SK-N-SH treated with all-trans-retinoic acid at 6 μM for 48 hours (cell line): Measurements from ENCODE around the gene POU2AF3.

ENCODE experiments used
- ATAC-seq: fragments of 200-7000 bp; cut with Tn5 transposase; 3 replicates; pipeline ENCODE4 v1.9.1; 2020; ENCODE audit warnings: mild to moderate bottlenecking, moderate library complexity
- ARNTL ChIP-seq: fragments of 450-650 bp; formaldehyde crosslinking; IDR thresholded peaks from 2 replicates; pipeline ENCODE4 v1.5.0; 2020; ENCODE audit warnings: low read depth, mild to moderate bottlenecking, moderate library complexity, borderline replicate concordance
- BACH2 ChIP-seq: fragments of 250-450 bp; sonication (Bioruptor Pico); IDR thresholded peaks from 2 replicates; pipeline ENCODE4 v1.9.0; 2021; ENCODE audit warnings: mild to moderate bottlenecking, borderline replicate concordance
- CSDC2 ChIP-seq: fragments of 250-450 bp; sonication (Bioruptor Pico); IDR thresholded peaks from 2 replicates; pipeline ENCODE4 v1.5.0; 2020; ENCODE audit warnings: mild to moderate bottlenecking, moderate library complexity
- ESRRG ChIP-seq: fragments of 250-450 bp; sonication (Bioruptor Pico); IDR thresholded peaks from 2 replicates; pipeline ENCODE4 v1.6.1; 2021; ENCODE audit warnings: mild to moderate bottlenecking
- GLIS3 ChIP-seq: fragments of 250-450 bp; sonication (Bioruptor Pico); IDR thresholded peaks from 2 replicates; pipeline ENCODE4 v1.5.0; 2020; ENCODE audit warnings: mild to moderate bottlenecking, moderate library complexity
- ISL1 ChIP-seq: fragments of 250-450 bp; sonication (Bioruptor Pico); IDR thresholded peaks from 2 replicates; pipeline ENCODE4 v2.1.2; 2022; ENCODE audit warnings: mild to moderate bottlenecking, moderate library complexity
- OSR1 ChIP-seq: fragments of 250-450 bp; sonication (Bioruptor Pico); IDR thresholded peaks from 2 replicates; pipeline ENCODE4 v1.8.0; 2022; ENCODE audit warnings: moderate library complexity, mild to moderate bottlenecking, inconsistent platforms
- PPARA ChIP-seq: fragments of 250-450 bp; sonication (Bioruptor Pico); IDR thresholded peaks from 2 replicates; pipeline ENCODE4 v1.5.0; 2020; ENCODE audit warnings: mild to moderate bottlenecking, borderline replicate concordance
- RARB ChIP-seq: fragments of 250-450 bp; sonication (Bioruptor Pico); IDR thresholded peaks from 2 replicates; pipeline ENCODE4 v1.8.0; 2021; ENCODE audit warnings: mild to moderate bottlenecking, moderate library complexity
- SNAI2 ChIP-seq: fragments of 250-450 bp; sonication (Bioruptor Pico); IDR thresholded peaks from 2 replicates; pipeline ENCODE4 v1.5.0; 2020; ENCODE audit warnings: mild to moderate bottlenecking, moderate library complexity
- TCF4 ChIP-seq: fragments of 250-450 bp; sonication (Bioruptor Pico); IDR thresholded peaks from 2 replicates; pipeline ENCODE4 v1.8.0; 2021; ENCODE audit warnings: mild to moderate bottlenecking, moderate library complexity, borderline replicate concordance
- TOX ChIP-seq: fragments of 250-450 bp; sonication (Bioruptor Pico); IDR thresholded peaks from 2 replicates; pipeline ENCODE4 v1.8.0; 2021; ENCODE audit warnings: mild to moderate bottlenecking, moderate library complexity, borderline replicate concordance
- ZC3H10 ChIP-seq: fragments of 250-450 bp; sonication (Bioruptor Pico); IDR thresholded peaks from 2 replicates; pipeline ENCODE4 v1.5.1; 2021; ENCODE audit warnings: mild to moderate bottlenecking, moderate library complexity
- ZFP3 ChIP-seq: fragments of 250-450 bp; sonication (Bioruptor Pico); IDR thresholded peaks from 2 replicates; pipeline ENCODE4 v1.5.0; 2020; ENCODE audit warnings: mild to moderate bottlenecking, moderate library complexity
- ZFP30 ChIP-seq: fragments of 450-650 bp; formaldehyde crosslinking; IDR thresholded peaks from 2 replicates; pipeline ENCODE4 v1.5.0; 2022; ENCODE audit warnings: mild to moderate bottlenecking, moderate library complexity
- ZNF565 ChIP-seq: fragments of 450-650 bp; formaldehyde crosslinking; conservative IDR thresholded peaks from 2 replicates; pipeline ENCODE4 v1.5.0; 2020; ENCODE audit warnings: low read depth, mild to moderate bottlenecking, moderate library complexity
- ZNF70 ChIP-seq: fragments of 450-650 bp; formaldehyde crosslinking; IDR thresholded peaks from 2 replicates; pipeline ENCODE4 v1.5.0; 2020; ENCODE audit warnings: mild to moderate bottlenecking, moderate library complexity
- TF ChIP-seq, protein P1 (sequence below): fragments of 250-450 bp; sonication (Bioruptor Pico); IDR thresholded peaks from 2 replicates; pipeline ENCODE4 v1.5.1; 2021; ENCODE audit warnings: mild to moderate bottlenecking, moderate library complexity
- TF ChIP-seq, protein P2 (sequence below): fragments of 250-450 bp; sonication (Bioruptor Pico); IDR thresholded peaks from 2 replicates; pipeline ENCODE4 v1.8.0; 2020; ENCODE audit warnings: mild to moderate bottlenecking, moderate library complexity, borderline replicate concordance
- TF ChIP-seq, protein P3 (sequence below): fragments of 250-450 bp; sonication (Bioruptor Pico); IDR thresholded peaks from 2 replicates; pipeline ENCODE4 v1.5.0; 2020; ENCODE audit warnings: mild to moderate bottlenecking, moderate library complexity

Gene POU2AF3

DNA sequence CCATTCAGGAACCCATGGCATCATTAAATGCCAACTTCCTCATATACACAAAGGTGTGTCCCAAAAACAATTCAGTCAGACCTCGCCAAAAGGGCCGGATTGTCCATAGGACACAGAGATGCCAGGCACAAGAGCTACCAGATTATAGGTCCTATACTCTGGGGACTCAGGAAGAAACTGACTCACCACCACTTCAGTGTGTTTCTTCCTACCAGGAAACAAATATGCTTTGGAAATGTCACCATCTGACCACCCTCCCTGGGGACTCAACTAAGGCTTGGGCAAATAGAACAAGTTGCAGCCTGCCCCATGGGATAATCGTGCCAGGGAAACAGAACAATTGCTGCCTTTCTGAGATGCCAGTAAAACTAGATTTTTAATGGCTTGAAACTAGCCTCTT is 11.7 kb downstream of the POU2AF3 start (continued):
- TF ChIP-seq TOX (no peak), ARNTL (CRISPR knock-in tag) (no peak), GLIS3 (CRISPR knock-in tag) (no peak), RARB (CRISPR knock-in tag) (no peak), OSR1 (no peak), ESRRG (CRISPR knock-in tag) (no peak), ZNF70 (CRISPR knock-in tag) (no peak)
- TF ChIP-seq, protein P1, sequence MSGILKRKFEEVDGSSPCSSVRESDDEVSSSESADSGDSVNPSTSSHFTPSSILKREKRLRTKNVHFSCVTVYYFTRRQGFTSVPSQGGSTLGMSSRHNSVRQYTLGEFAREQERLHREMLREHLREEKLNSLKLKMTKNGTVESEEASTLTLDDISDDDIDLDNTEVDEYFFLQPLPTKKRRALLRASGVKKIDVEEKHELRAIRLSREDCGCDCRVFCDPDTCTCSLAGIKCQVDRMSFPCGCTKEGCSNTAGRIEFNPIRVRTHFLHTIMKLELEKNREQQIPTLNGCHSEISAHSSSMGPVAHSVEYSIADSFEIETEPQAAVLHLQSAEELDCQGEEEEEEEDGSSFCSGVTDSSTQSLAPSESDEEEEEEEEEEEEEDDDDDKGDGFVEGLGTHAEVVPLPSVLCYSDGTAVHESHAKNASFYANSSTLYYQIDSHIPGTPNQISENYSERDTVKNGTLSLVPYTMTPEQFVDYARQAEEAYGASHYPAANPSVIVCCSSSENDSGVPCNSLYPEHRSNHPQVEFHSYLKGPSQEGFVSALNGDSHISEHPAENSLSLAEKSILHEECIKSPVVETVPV, result no peak

DNA sequence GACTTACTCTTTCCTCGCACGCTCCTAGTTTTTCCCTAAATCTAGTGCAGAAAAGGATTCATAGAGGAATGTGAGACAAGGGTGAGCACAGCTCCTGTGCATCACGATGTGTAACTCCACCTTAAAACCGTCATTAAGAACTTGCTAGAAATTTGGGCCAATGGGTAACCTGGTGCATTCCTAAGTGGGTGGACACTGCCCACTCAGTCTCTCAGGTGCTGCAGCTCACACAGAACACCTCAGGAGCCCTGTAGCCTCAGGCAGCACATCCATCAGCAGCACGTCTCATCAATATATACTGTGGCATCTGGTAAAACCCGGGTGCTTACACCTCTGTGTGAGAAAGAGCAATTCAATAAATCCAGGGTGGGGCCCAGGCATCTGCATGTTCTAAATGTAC is 12.4 kb downstream of the POU2AF3 start:
- no peak for TF ChIP-seq BACH2 (CRISPR knock-in tag)
- TF ChIP-seq OSR1, result no peak
- no peak for TF ChIP-seq PPARA
- TF ChIP-seq GLIS3 (CRISPR knock-in tag), result no peak
- no peak for TF ChIP-seq ZNF565 (CRISPR knock-in tag)
- TF ChIP-seq TCF4 (CRISPR knock-in tag), result no peak
- TF ChIP-seq ZC3H10 (CRISPR knock-in tag), result no peak
- TF ChIP-seq ESRRG (CRISPR knock-in tag), result no peak
- no peak for TF ChIP-seq ZFP30
- TF ChIP-seq, protein P2, sequence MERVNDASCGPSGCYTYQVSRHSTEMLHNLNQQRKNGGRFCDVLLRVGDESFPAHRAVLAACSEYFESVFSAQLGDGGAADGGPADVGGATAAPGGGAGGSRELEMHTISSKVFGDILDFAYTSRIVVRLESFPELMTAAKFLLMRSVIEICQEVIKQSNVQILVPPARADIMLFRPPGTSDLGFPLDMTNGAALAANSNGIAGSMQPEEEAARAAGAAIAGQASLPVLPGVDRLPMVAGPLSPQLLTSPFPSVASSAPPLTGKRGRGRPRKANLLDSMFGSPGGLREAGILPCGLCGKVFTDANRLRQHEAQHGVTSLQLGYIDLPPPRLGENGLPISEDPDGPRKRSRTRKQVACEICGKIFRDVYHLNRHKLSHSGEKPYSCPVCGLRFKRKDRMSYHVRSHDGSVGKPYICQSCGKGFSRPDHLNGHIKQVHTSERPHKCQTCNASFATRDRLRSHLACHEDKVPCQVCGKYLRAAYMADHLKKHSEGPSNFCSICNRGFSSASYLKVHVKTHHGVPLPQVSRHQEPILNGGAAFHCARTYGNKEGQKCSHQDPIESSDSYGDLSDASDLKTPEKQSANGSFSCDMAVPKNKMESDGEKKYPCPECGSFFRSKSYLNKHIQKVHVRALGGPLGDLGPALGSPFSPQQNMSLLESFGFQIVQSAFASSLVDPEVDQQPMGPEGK (CRISPR knock-in tag), result no peak
- TF ChIP-seq, protein P3, sequence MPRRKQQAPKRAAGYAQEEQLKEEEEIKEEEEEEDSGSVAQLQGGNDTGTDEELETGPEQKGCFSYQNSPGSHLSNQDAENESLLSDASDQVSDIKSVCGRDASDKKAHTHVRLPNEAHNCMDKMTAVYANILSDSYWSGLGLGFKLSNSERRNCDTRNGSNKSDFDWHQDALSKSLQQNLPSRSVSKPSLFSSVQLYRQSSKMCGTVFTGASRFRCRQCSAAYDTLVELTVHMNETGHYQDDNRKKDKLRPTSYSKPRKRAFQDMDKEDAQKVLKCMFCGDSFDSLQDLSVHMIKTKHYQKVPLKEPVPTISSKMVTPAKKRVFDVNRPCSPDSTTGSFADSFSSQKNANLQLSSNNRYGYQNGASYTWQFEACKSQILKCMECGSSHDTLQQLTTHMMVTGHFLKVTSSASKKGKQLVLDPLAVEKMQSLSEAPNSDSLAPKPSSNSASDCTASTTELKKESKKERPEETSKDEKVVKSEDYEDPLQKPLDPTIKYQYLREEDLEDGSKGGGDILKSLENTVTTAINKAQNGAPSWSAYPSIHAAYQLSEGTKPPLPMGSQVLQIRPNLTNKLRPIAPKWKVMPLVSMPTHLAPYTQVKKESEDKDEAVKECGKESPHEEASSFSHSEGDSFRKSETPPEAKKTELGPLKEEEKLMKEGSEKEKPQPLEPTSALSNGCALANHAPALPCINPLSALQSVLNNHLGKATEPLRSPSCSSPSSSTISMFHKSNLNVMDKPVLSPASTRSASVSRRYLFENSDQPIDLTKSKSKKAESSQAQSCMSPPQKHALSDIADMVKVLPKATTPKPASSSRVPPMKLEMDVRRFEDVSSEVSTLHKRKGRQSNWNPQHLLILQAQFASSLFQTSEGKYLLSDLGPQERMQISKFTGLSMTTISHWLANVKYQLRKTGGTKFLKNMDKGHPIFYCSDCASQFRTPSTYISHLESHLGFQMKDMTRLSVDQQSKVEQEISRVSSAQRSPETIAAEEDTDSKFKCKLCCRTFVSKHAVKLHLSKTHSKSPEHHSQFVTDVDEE, result no peak
- no peak for TF ChIP-seq ISL1 (CRISPR knock-in tag)
- TF ChIP-seq SNAI2 (CRISPR knock-in tag), result no peak
- TF ChIP-seq, protein P1, result no peak
- no peak for ATAC-seq

DNA sequence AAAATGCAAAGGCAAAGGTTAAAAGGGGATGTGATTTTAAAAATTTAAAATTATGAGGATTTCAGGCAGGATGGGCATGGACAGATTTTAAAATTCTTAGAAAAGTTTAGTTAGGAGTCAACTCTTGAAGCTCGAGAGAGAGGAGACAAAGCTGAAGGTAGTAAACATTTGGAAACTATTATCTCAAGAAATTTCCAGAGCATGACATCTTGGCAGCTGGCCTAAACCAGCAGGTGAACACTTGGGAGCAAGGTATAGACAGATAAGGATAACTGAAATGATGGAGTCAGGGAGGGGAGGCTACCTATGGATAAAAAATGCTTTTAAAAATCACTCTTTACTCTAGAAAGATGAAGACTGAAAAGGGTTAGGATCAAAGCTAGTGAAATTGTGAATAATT is 13.7 kb downstream of the POU2AF3 start:
- no peak for ATAC-seq
- TF ChIP-seq OSR1 (no peak), ZNF565 (CRISPR knock-in tag) (no peak), ESRRG (CRISPR knock-in tag) (no peak), ARNTL (CRISPR knock-in tag) (no peak), RARB (CRISPR knock-in tag) (no peak), TOX (no peak), SNAI2 (CRISPR knock-in tag) (no peak), ZC3H10 (CRISPR knock-in tag) (no peak), PPARA (no peak), GLIS3 (CRISPR knock-in tag) (no peak), CSDC2 (CRISPR knock-in tag) (no peak), ZFP3 (no peak)
- TF ChIP-seq, protein P2 (CRISPR knock-in tag), result no peak
- TF ChIP-seq, protein P1, result no peak
- TF ChIP-seq, protein P3, result no peak
